GM18870 (cell line): ENCODE data around the gene TECPR2.
"Not testable (repeated sequence)": the region's sequence is repeated elsewhere in the genome, so short reads cannot be mapped to it uniquely, and the experiment has no call there.

Source experiments
- ATAC-seq: cut with Tn5 transposase; IDR thresholded peaks from one replicate; pipeline ENCODE4 v1.9.1; 2021; ENCODE audit warnings: moderate library complexity; ENCODE audit not compliant: unreplicated experiment

The TECPR2 gene, protein sequence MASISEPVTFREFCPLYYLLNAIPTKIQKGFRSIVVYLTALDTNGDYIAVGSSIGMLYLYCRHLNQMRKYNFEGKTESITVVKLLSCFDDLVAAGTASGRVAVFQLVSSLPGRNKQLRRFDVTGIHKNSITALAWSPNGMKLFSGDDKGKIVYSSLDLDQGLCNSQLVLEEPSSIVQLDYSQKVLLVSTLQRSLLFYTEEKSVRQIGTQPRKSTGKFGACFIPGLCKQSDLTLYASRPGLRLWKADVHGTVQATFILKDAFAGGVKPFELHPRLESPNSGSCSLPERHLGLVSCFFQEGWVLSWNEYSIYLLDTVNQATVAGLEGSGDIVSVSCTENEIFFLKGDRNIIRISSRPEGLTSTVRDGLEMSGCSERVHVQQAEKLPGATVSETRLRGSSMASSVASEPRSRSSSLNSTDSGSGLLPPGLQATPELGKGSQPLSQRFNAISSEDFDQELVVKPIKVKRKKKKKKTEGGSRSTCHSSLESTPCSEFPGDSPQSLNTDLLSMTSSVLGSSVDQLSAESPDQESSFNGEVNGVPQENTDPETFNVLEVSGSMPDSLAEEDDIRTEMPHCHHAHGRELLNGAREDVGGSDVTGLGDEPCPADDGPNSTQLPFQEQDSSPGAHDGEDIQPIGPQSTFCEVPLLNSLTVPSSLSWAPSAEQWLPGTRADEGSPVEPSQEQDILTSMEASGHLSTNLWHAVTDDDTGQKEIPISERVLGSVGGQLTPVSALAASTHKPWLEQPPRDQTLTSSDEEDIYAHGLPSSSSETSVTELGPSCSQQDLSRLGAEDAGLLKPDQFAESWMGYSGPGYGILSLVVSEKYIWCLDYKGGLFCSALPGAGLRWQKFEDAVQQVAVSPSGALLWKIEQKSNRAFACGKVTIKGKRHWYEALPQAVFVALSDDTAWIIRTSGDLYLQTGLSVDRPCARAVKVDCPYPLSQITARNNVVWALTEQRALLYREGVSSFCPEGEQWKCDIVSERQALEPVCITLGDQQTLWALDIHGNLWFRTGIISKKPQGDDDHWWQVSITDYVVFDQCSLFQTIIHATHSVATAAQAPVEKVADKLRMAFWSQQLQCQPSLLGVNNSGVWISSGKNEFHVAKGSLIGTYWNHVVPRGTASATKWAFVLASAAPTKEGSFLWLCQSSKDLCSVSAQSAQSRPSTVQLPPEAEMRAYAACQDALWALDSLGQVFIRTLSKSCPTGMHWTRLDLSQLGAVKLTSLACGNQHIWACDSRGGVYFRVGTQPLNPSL (N-terminal part only)

GRCh38 chr14:102362545-102363181, at the start of gene TECPR2, which contains the start of gene CINP:
Gene TECPR2, plus strand, starts transcription at chr14:102362941. Its CDS starts 13,781 bp downstream, at chr14:102376722.
Gene CINP, minus strand, starts transcription at chr14:102362890. Its CDS starts 39 bp downstream, at chr14:102362851.
- ATAC-seq: peak; percentile 43

- ATAC-seq: no peak
Observed at GRCh38 chr14:102314242-102315011, 48.3 kb upstream of the TECPR2 start.

- no peak for ATAC-seq
Observed at GRCh38 chr14:102315121-102315520, 47.6 kb upstream of the TECPR2 start.

- no peak for ATAC-seq
Observed at GRCh38 chr14:102316338-102316742, 46.4 kb upstream of the TECPR2 start.

DNA sequence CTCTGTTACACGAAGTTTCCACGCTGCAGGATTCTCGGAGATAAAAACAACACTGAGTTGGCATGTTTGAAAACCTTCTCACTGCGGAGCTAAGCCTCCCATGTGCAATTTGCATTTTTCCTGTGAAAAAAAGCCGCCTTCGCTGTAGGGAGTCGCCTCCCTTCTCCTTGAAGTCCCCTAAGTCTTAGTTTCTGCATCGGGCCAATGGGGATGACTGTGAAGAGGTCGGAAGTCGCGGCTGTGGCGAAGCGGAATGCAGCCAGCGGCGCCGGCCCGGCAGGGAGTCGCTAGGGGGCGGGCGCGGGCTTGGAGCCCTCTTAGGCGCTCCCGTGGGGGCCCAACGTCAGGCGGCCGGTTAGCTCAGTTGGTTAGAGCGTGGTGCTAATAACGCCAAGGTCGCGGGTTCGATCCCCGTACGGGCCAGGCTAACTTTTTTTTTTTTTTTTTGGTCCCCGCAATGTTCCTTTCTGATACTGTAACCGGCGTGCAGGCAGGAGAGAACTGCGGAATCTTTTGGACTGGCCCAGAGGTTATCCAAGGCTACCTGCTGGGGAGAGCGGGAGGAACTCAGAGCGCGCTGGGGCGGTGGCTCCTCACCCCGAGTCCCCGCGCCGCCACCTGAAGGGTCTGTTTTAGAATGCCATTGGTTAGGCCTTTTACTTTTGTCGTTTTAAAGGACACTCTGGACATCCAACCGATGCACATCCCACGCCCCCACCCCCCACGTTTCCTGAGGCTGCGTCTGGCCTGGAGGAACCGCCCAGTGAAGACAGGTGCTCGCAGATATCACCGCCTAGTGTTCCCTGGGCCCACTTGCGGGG, 45.8 kb upstream of the TECPR2 start:
- ATAC-seq: peak; percentile 40

GRCh38 chr14:102317564-102318248, 45.0 kb upstream of the TECPR2 start:
- ATAC-seq: no peak

- no peak for ATAC-seq
Observed at GRCh38 chr14:102318781-102319276, 43.9 kb upstream of the TECPR2 start.

DNA sequence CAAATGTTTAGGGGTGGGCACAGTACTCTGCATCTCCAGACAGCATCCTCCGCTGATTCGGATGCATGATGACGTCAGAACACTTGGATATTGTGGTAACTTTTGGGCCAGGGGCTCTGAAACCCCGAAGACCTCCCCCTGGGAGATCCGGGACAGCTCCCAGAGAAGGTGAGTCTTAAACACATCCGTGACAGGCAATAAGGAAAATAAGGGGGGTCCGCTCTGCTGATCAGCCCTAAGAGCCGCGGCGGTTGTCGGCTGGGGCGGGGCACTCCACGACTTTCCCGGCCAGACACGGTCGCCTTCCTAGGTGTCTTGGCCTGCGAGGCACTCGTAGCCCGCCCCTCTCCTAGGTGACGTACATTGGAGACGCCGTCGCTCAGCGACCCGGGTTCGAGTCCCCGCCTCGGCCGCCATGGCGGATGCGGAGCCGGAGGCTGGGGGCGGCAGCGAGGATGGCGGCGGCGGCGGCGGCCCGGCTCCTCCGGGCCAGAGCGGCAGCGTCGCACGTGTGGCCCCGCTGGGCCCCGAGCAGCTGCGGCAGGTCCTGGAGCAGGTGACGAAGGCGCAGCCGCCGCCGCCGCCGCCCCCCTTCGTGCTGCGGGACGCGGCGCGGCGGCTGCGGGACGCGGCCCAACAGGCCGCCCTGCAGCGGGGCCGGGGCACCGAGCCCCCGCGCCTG, 43.2 kb upstream of the TECPR2 start, which contains the start of gene ZNF839:
Gene ZNF839 (plus strand): TSS at position 396 of the 682 bp plus-strand sequence. CDS start 20 bp downstream, at position 416.
- peak; percentile 32 for ATAC-seq

GRCh38 chr14:102320033-102320660, 42.6 kb upstream of the TECPR2 start:
- ATAC-seq: no peak

GRCh38 chr14:102320671-102321455, 41.9 kb upstream of the TECPR2 start:
- ATAC-seq: no peak

DNA sequence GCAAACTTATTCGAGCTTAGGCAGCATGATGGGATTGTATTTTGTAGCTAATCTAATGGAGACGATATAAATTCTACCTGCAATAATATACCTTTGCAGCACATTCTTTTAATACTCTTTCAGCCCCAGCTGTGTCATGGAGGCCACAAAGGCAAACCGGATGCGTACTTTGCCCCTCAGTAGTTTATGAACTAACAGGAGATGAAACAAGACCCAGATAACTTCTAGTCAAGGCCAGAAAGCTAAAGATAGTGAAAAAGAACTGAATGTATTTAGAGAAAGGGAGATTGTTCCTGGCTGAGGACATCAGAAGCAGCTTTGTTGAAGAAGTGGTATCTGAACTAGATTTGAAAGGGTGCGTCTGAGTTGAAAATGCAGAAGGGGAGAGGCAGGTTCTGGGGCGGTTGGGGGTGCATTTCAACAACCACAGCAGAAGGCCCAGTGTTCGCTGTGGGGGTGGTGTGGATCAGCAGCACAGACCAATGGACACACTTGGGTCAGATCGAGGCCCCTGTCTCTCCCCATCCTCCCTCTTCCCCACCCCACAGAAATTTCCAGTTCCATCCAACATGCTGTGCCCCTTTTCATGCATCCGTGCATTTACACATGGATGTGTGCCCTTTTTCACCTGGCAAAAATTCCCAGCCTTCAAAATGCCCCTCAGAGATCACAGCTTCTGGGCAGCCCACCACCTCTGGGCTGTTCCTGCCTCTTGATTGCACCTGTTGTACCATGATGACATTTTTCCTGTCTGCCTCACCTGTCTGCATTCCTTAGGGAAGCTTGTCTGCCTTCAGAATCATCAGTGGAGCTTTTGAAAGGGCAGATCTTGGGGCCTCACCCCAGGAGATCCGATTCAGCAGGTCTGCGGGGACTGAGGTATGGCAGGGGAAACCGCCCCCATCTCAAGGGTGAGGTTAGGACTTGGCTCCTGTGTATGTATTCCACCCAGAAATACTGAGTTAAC, 41.0 kb upstream of the TECPR2 start:
- ATAC-seq: no peak

DNA sequence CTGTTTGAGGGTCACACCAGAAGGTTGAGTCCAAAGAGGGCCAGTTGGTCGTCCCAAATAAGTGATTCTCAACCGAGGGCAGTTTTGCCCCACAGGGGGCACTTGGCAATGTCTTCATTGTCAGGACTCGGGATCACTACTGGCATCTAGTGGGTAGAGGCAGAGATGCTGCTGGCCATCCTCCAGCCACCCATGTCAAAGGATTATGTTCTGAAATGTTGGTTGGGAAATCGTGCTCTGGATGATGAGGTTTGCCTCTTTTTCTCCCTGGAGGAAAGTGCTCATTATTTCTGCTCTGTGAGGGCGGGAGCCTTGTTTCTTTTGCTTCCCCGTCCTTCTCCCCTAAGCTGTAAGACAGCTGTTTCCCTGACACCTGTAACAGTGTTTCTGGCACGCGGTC, 39.6 kb upstream of the TECPR2 start:
- ATAC-seq: no peak

- ATAC-seq: no peak
Observed at GRCh38 chr14:102325791-102326345, 36.9 kb upstream of the TECPR2 start.

DNA sequence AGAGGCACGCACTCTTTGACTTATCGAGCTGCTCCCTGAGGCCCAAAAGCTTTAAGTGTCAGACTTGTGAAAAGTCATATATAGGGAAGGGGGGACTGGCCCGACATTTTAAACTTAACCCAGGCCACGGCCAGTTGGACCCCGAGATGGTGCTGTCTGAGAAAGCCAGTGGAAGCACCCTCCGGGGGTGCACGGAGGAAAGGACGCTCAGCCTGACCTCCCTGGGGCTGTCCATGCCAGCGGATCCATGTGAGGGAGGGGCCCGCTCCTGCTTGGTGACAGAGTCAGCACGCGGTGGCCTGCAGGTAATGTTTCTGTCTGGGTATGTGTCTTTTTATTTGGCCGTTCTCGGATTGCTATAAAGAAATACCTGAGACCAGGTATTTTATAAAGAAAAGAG, 36.2 kb upstream of the TECPR2 start:
- no peak for ATAC-seq

- ATAC-seq: not testable (repeated sequence)
Observed at GRCh38 chr14:102329381-102329780, 33.4 kb upstream of the TECPR2 start.
